Activated CD4-positive, CD25-positive, alpha-beta regulatory T cell treated with anti-CD3 and anti-CD28 coated beads, Interleukin-2, amount 50 U/mL, for 24 hours (primary cell): ENCODE measurements around the gene GCFC2.

Experiments used
- ATAC-seq, 2 donors: fragments of 150-1000 bp; cut with Tn5 transposase; one replicate each; pipeline ENCODE4 v1.10.0; 2021; ENCODE audit warnings: mild to moderate bottlenecking in 1 of 2, moderate library complexity in 1 of 2

The GCFC2 gene

DNA sequence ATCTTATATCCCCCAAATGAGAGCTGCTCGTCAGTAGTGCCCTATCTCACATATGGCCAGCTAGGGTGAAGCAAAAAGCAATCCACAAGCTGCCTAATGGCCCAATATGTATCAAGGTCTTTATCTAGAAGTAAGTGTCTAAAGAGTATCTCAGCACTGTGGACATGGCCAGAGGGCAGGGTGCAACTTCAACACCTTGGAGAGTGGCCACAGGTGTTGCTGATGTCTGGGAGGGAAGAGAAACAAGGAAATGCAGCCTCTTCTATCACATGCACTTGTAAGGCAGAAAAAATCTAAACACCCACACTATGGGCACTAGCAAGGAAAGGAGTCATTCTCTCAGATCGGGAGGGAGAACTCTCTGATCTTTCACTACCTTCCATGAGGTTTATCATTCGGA, 87.8 kb downstream of the GCFC2 start:
- ATAC-seq: no peak

DNA sequence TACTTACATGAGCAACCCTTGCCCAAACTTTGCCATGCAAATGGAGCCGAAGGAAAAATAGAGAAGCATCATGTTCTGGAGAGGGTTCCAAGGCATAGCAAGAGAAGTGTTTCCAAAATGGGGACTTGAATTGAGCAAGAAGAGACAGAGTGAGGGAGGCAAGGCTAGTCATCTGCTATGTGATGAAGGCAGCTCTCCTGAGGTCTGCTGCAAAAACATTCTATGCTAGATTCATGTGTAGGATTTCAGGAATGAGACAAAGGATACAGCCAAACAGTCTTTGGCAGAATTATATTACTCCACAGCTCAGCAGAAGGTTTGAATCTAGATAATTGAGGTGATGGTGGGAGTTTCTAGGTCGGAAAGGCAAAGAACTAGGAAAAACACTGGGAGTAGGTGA, 88.2 kb downstream of the GCFC2 start:
- no peak for ATAC-seq

DNA sequence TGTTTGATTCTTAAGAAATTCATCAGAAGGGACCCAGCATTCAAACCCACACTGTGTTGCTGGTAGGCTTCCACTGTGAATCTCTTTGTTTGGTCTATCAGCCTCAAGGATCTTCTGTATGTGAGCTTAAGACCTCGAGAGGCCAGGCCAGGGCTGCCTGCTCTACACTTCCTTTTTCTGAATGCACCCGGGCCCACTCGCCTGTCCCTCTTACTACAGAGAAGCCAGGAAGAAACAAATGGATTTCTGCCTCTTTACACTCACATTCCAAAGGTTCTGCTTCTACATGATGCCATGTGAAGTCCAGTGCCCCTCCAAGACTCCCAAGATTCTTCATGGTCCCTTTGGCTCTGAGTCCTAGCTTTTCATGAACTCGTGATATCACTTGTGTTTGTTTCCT, 89.5 kb downstream of the GCFC2 start:
- no peak for ATAC-seq

DNA sequence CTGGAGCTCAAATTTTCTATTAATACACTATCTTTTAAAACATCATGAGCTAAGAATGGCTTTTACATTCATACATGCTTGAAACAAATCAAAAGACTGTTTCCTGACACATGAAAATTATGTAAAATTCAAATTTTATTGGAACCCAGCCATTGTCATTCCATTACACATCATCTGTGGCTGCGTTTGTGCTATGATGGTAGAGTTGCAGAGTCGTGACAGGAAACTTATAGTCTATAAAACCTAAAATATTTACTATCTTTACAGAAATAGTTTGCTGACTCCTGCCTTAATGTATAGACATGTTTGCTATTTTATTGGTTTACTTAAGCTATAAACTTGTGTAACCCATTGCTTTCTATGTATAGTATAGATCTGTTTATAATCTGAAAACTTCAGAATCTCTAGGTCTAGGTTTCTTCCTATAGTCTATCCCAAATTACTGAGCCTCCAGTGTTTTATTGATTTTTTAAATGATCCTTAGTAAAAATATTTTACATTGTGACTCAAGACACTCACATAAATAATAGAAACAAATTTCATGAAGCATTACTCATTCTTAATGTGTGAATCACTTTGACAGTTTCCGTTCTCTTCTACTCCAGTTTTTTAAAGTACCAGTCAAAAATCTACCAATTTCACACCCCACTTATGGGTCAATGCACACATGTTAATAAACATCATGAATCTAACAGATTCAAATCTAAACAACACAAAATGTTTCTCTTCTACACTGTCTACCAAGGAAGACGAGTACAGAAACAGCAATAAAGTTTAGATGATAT, 90.6 kb downstream of the GCFC2 start:
- no peak for ATAC-seq

DNA sequence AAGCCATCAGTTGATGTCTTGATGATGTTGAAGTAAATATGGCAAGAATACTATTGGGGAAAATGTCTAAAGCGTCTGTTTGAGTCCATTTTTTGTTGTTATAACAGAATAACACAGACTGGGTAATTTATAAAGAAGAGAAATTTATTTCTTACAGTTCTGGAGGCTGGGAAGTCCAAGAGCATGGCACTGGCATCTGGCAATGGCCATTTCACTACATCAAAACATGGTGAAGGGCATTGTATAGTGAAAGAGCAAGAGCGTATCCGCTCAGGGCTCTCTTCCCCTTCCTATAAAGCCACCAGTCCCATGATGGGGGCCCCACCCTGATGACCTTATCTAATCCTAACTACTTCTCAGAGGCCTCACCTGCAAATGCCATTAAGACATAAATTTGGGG, 93.8 kb downstream of the GCFC2 start:
- ATAC-seq: no peak

DNA sequence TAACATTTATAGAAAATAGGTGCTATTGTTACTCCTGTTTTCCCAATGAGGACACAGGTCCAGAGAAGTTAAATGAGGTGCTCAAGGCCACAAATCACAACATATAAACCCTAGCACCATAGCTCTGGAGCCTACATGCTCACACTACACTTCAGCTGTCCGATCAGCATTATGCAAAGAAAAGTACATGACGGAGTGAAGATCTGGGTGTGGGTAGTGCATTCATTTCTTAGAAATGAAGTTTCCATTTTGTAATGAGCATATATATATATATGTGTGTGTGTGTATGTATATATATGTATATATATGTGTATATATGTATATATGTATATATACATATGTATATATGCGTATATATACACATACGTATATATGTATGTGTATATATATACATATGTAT, 94.3 kb downstream of the GCFC2 start:
- no peak for ATAC-seq

DNA sequence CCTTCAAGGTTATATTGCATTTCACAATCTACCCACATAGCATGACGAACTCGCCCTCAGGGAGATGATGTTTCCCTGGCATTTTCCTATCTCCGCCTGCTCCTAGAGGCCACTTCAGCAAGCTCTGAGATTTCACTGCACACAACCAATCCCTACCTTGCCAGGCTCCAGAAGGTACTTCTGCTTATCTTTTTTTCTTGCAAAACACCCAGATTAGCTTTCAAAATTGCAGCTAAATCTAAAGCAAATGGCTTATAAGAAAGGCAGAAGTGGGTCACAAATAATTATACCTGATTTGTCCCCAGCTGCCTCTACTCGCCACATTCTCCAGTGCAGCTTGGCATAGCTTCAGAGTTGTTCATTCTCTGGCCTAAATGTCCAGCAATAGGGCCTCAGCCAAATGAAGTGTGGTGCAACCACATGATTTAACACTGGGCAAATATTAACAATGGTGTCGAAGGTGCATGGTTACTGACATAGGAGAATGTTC, 96.5 kb downstream of the GCFC2 start:
- no peak for ATAC-seq

DNA sequence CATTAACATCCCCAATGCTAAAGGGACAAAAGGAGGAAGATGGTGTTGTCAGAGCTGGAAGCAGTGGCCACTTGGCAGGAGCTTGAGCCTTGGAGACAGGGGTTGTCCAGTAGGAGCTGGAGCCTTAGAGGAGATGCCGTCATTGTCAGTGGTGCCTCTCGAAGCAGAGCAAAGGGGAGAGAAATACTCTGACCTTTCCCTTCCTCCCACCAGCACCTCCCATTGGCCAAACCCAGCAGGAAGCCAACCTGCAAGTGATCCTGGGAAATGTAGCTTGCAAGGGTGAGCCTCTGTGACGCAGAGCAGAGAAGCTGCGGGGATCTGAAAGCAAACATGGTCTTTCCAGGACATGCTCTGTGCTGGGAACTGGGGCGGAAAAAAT, 97.9 kb downstream of the GCFC2 start:
- no peak for ATAC-seq
